T-cell (primary cell): ENCODE data around the gene DHX34. TPM values are rescaled to one million over a fixed set of nuclear protein-coding genes. Genes with fewer than 3 reads are reported as not detected.
"Not testable (repeated sequence)": the region's sequence is repeated elsewhere in the genome, so short reads cannot be mapped to it uniquely, and the experiment has no call there.

ENCODE experiments used
- ATAC-seq, 4 experiments: fragments of 200-7000 bp in 3 of 4; fragments of 150-1000 bp in 1 of 4; cut with Tn5 transposase; replicated peaks in 1 of 4; 1 replicate in 3 of 4; 2 replicates in 1 of 4; pipeline ENCODE4 v1.10.0; 2021; ENCODE audit warnings: moderate library complexity in 3 of 4, mild to moderate bottlenecking in 2 of 4, moderate number of reproducible peaks in 1 of 4
- CTCF ChIA-PET, 2 donors: fragments of 300-600 bp; sonication (Branson Sonifier 250); formaldehyde crosslinking; loops; one replicate each; lab custom pipeline; 2022; ENCODE audit warnings: antibody characterized with exemption in 2 of 2; lab: Charles Lee
- POLR2A ChIA-PET, 2 donors: fragments of 300-600 bp; sonication (Branson Sonifier 250); formaldehyde crosslinking; loops; one replicate each; lab custom pipeline; 2022; ENCODE audit warnings: antibody characterized with exemption in 2 of 2; lab: Charles Lee
- DNase-seq, 35 experiments: peaks; one replicate each; pipeline versions ENCODE4 v3.0.0 to v3.0.0-alpha.2; 2013 to 2023
- H3K27ac ChIP-seq: one replicate; pipeline ENCODE4 v1.5.1; 2013; ENCODE audit warnings: low read length
- H3K27me3 ChIP-seq, 2 experiments: replicated peaks in 1 of 2; 1 replicate in 1 of 2; 2 replicates in 1 of 2; pipeline versions ENCODE4 v1.6.1 to v1.7.0; 2013; ENCODE audit warnings: low read length in 1 of 2, mixed read lengths in 1 of 2; ENCODE audit not compliant: control insufficient read depth in 2 of 2, insufficient read depth in 2 of 2; ENCODE audit errors: extremely low read depth in 1 of 2
- H3K36me3 ChIP-seq, 2 donors: 1 replicate in 1 of 2; 2 replicates in 1 of 2; pipeline versions ENCODE4 v1.6.1 to v1.7.0; 2013; ENCODE audit warnings: low read length in 1 of 2; ENCODE audit not compliant: control insufficient read depth in 2 of 2, insufficient read depth in 1 of 2; ENCODE audit errors: extremely low read depth in 1 of 2
- H3K4me1 ChIP-seq, 2 experiments: 1 replicate in 1 of 2; 2 replicates in 1 of 2; pipeline versions ENCODE4 v1.6.1 to v1.7.0; 2013; ENCODE audit warnings: low read length in 2 of 2, mixed read lengths in 1 of 2; ENCODE audit not compliant: insufficient read depth in 2 of 2, control insufficient read depth in 1 of 2; ENCODE audit errors: extremely low read depth in 1 of 2
- H3K4me3 ChIP-seq, 2 donors: 1 replicate in 1 of 2; 2 replicates in 1 of 2; pipeline versions ENCODE4 v1.5.1 to v1.7.0; 2013; ENCODE audit warnings: mild to moderate bottlenecking in 2 of 2, low read length in 1 of 2, moderate library complexity in 1 of 2; ENCODE audit not compliant: control insufficient read depth in 1 of 2; ENCODE audit errors: extremely low read depth in 1 of 2
- H3K9me3 ChIP-seq: 2 replicates; pipeline ENCODE4 v1.7.0; 2013
- H3K27ac Mint-ChIP-seq, 2 donors: one replicate each; pipeline ENCODE4 v1.8.0; 2020 to 2021; ENCODE audit warnings: mild to moderate bottlenecking in 2 of 2, mixed read lengths in 2 of 2
- H3K27me3 Mint-ChIP-seq, 2 donors: one replicate each; pipeline ENCODE4 v1.8.0; 2021 to 2022; ENCODE audit warnings: mixed read lengths in 2 of 2
- H3K36me3 Mint-ChIP-seq: one replicate; pipeline ENCODE4 v1.8.0; 2021; ENCODE audit warnings: mixed read lengths
- H3K4me1 Mint-ChIP-seq, 3 donors: one replicate each; pipeline ENCODE4 v1.8.0; 2020 to 2022; ENCODE audit warnings: mixed read lengths in 3 of 3, mild to moderate bottlenecking in 1 of 3
- H3K4me3 Mint-ChIP-seq, 3 donors: one replicate each; pipeline ENCODE4 v1.8.0; 2020 to 2022; ENCODE audit warnings: mild to moderate bottlenecking in 3 of 3, mixed read lengths in 3 of 3, moderate library complexity in 3 of 3
- H3K9me3 Mint-ChIP-seq, 3 donors: one replicate each; pipeline ENCODE4 v1.8.0; 2020 to 2022; ENCODE audit warnings: mixed read lengths in 3 of 3
- WGBS: methylation state at CpG from one replicate; pipeline ENCODE4 v1.1.5; 2013; ENCODE audit warnings: missing lambda C conversion rate; ENCODE audit not compliant: insufficient coverage; 5-methylcytosine and 5-hydroxymethylcytosine counted together
- total RNA-seq, 35 experiments: library from RNA in 6 of 35; stranded (reverse) in 6 of 35; fragments of 120-200 nt in 1 of 35; gene quantifications; one replicate each; pipeline versions ENCODE4 v1.2.1 to v1.2.4 and lab custom pipeline; 2013 to 2026

The DHX34 gene
- total RNA-seq, 5 donors from 2014 or later (not counting 1 experiment from before 2014, with no cell fraction given) = 13.4 to 30.7 (median 28.8) TPM

GRCh38 chr19:47381653-47382279 lies 32.7 kb downstream of the DHX34 start:
- no peaks in the 10 kb centered on the region for H3K27me3 Mint-ChIP-seq
- ChIA-PET CTCF (interaction anchor here in 1 of 2 donors (0.5 to 1.7 kb wide), 4 partner anchors 10 to 1036 kb away, joined by 3 to 7 read pairs (median 4); partner anchors contain the start of gene DHX34), POLR2A (no interaction called here)
- ATAC-seq (peak; percentile 60 to 82 (median 73)), DNase-seq (peak in 27 of 35 experiments; percentile 8 to 57 (median 28))
- no peaks in the 10 kb centered on the region for H3K27me3 ChIP-seq
- H3K36me3 ChIP-seq = peaks cover 29 to 41% of the 10 kb centered on the region in 2 donors
- H3K9me3 ChIP-seq = no peaks in the 10 kb centered on the region
- peak overlapping the region in 1 of 3 donors; percentile 51 for H3K4me3 Mint-ChIP-seq
- peaks cover 0 to 29% of the 10 kb centered on the region in 2 experiments for H3K4me1 ChIP-seq
- H3K27ac Mint-ChIP-seq = peak overlapping the region; percentile 68 to 83
- no peaks in the 10 kb centered on the region for H3K9me3 Mint-ChIP-seq
- peak overlapping the region; percentile 54 for H3K27ac ChIP-seq
- peaks cover 17% of the 10 kb centered on the region for H3K36me3 Mint-ChIP-seq
- H3K4me3 ChIP-seq = no peak overlapping the region
- WGBS = 9% methylated on average over 8 of the region's 11 CpGs
- peaks cover 14 to 21% (median 18%) of the 10 kb centered on the region in 3 donors for H3K4me1 Mint-ChIP-seq

- DNase-seq, H3K27ac Mint-ChIP-seq, POLR2A ChIA-PET, H3K27me3 Mint-ChIP-seq, H3K9me3 Mint-ChIP-seq, ATAC-seq, H3K9me3 ChIP-seq, H3K27ac ChIP-seq, H3K4me3 Mint-ChIP-seq, H3K4me3 ChIP-seq, H3K27me3 ChIP-seq: not testable (repeated sequence)
- WGBS = no CpG with 5 or more reads among the region's 5 CpGs
- peaks cover 14 to 21% (median 18%) of the 10 kb centered on the region in 3 donors for H3K4me1 Mint-ChIP-seq
- peaks cover 18 to 26% of the 10 kb centered on the region in 2 donors for H3K36me3 ChIP-seq
- peaks cover 12% of the 10 kb centered on the region for H3K36me3 Mint-ChIP-seq
- H3K4me1 ChIP-seq = peaks cover 0 to 29% of the 10 kb centered on the region in 2 experiments
- CTCF ChIA-PET = interaction anchor here in 1 of 2 donors (0.6 kb wide), 1 partner anchor 253 kb away, joined by 7 read pairs; no protein-coding TSS in a partner anchor
These were observed 34.8 kb downstream of the DHX34 start for GRCh38 chr19:47383890-47384289.

DNA sequence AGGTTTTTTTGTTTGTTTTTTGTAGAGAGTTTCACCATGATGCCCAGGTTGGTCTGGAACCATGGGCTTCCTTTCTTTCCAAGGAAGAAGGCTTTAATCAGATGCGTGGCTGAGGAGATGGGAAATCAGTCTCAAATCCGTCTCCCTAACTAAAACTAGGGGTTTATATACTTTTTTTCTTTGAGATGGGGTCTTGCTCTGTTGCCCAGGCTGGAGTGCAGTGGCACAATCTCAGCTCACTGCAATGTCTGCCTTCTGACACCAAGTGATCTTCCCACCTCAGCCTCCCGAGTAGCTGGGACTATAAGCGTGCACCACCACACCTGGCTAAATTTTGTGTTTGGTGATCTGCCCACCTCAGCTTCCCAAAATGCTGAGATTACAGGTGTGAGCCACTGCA lies 35.4 kb downstream of the DHX34 start:
- H3K9me3 Mint-ChIP-seq, ATAC-seq, H3K36me3 Mint-ChIP-seq, H3K27me3 Mint-ChIP-seq, H3K27me3 ChIP-seq, H3K4me3 Mint-ChIP-seq, H3K4me3 ChIP-seq, H3K9me3 ChIP-seq, CTCF ChIA-PET, DNase-seq, H3K27ac Mint-ChIP-seq, H3K27ac ChIP-seq: not testable (repeated sequence)
- peaks cover 14 to 21% (median 18%) of the 10 kb centered on the region in 3 donors for H3K4me1 Mint-ChIP-seq
- no CpG with 5 or more reads among the region's 4 CpGs for WGBS
- H3K36me3 ChIP-seq = peaks cover 16 to 23% of the 10 kb centered on the region in 2 donors
- H3K4me1 ChIP-seq = peaks cover 0 to 28% of the 10 kb centered on the region in 2 experiments
- POLR2A ChIA-PET = interaction anchor here in 1 of 2 donors (0.7 kb wide), 1 partner anchor 39 kb away, joined by 3 read pairs; no protein-coding TSS in a partner anchor

DNA sequence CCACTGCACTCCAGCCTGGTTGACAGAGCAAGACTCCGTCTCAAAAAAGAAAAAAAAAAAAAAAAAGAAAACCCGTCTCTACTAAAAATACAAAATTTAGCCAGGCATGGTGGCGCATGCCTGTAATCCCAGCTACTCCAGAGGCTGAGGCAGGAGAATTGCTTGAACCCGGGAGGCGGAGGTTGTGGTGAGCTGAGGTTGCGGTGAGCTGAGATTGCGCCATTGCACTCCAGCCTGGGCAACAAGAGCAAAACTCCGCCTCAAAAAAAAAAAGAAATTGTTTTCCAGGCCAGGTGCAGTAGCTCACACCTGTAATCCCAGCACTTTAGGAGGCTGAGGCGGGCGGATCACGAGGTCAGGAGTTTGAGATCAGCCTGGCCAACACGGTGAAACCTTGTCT lies 37.5 kb downstream of the DHX34 start:
- WGBS = 84% methylated on average over 9 of the region's 12 CpGs
- H3K9me3 Mint-ChIP-seq, H3K27ac ChIP-seq, H3K27me3 Mint-ChIP-seq, H3K36me3 ChIP-seq, H3K36me3 Mint-ChIP-seq, POLR2A ChIA-PET, H3K4me3 Mint-ChIP-seq, H3K9me3 ChIP-seq, ATAC-seq, H3K27me3 ChIP-seq, DNase-seq, H3K4me3 ChIP-seq, H3K27ac Mint-ChIP-seq: not testable (repeated sequence)
- CTCF ChIA-PET = interaction anchor here in 1 of 2 donors (0.7 kb wide), 1 partner anchor 779 kb away, joined by 4 read pairs; no protein-coding TSS in a partner anchor
- H3K4me1 Mint-ChIP-seq = peaks cover 13 to 20% (median 16%) of the 10 kb centered on the region in 3 donors
- H3K4me1 ChIP-seq = peaks cover 0 to 14% of the 10 kb centered on the region in 2 experiments

GRCh38 chr19:47387623-47388022 lies 38.5 kb downstream of the DHX34 start:
- H3K36me3 ChIP-seq, H3K36me3 Mint-ChIP-seq, POLR2A ChIA-PET, H3K27ac Mint-ChIP-seq, H3K4me3 Mint-ChIP-seq, H3K4me1 ChIP-seq, DNase-seq, H3K9me3 ChIP-seq, ATAC-seq, H3K4me3 ChIP-seq, CTCF ChIA-PET, H3K27me3 Mint-ChIP-seq, H3K27ac ChIP-seq, H3K9me3 Mint-ChIP-seq: not testable (repeated sequence)
- no CpG with 5 or more reads among the region's 3 CpGs for WGBS
- H3K27me3 ChIP-seq = peaks cover 0 to 13% of the 10 kb centered on the region in 2 experiments
- H3K4me1 Mint-ChIP-seq = peaks cover 7 to 12% (median 9%) of the 10 kb centered on the region in 3 donors

- H3K4me3 Mint-ChIP-seq, H3K9me3 Mint-ChIP-seq, H3K36me3 ChIP-seq, POLR2A ChIA-PET, H3K27ac Mint-ChIP-seq, H3K9me3 ChIP-seq, H3K36me3 Mint-ChIP-seq, H3K27ac ChIP-seq, H3K4me1 ChIP-seq, H3K4me1 Mint-ChIP-seq, ATAC-seq, H3K4me3 ChIP-seq: not testable (repeated sequence)
- 78% methylated on average over 2 of the region's 5 CpGs for WGBS
- CTCF ChIA-PET = interaction anchor here in 1 of 2 donors (0.7 kb wide), 1 partner anchor 10 kb away, joined by 3 read pairs; no protein-coding TSS in a partner anchor
- peaks cover under 1 to 11% of the 10 kb centered on the region in 2 donors for H3K27me3 Mint-ChIP-seq
- DNase-seq = peak in 1 of 35 experiments; percentile 12
- peaks cover 0 to 13% of the 10 kb centered on the region in 2 experiments for H3K27me3 ChIP-seq
These were observed 39.6 kb downstream of the DHX34 start for GRCh38 chr19:47388721-47389120.
